K562 (cell line): Measurements from ENCODE around the gene DYNAP. TPM values are rescaled to one million over a fixed set of nuclear protein-coding genes. Genes with fewer than 3 reads are reported as not detected.

Experiments
- ADNP ChIP-seq: fragments of 200-800 bp; sonication (Bioruptor generic); IDR thresholded peaks from 2 replicates; pipeline ENCODE4 v1.6.1; 2016; ENCODE audit warnings: missing genetic modification characterization, missing compliant biosample characterization
- ATF7 ChIP-seq: fragments of 450-650 bp; IDR thresholded peaks from 2 replicates; pipeline ENCODE4 v1.7.1; 2014; ENCODE audit warnings: mild to moderate bottlenecking, moderate library complexity
- CBX3 ChIP-seq, 2 experiments: IDR thresholded peaks; 1 replicate in 1 of 2; 2 replicates in 1 of 2; pipeline ENCODE4 v1.6.1; 2012; ENCODE audit warnings: inconsistent platforms in 2 of 2, low read length in 2 of 2, borderline replicate concordance in 1 of 2, control low read depth in 1 of 2
- COPS2 ChIP-seq: fragments of 450-650 bp; conservative IDR thresholded peaks from 2 replicates; pipeline ENCODE4 v1.6.1; 2016; ENCODE audit warnings: mild to moderate bottlenecking, moderate library complexity
- CREB1 ChIP-seq, 2 experiments: sonication (generic) in 1 of 2; formaldehyde crosslinking in 1 of 2; IDR thresholded peaks; 2 replicates each; pipeline versions ENCODE4 v1.6.1 to v1.8.0; 2012 to 2022; ENCODE audit warnings: inconsistent platforms in 1 of 2, mild to moderate bottlenecking in 1 of 2, missing genetic modification reagents in 1 of 2, moderate library complexity in 1 of 2
- GABPA ChIP-seq: fragments of 200-800 bp; sonication (Bioruptor generic); conservative IDR thresholded peaks from 2 replicates; pipeline ENCODE4 v1.6.1; 2016; ENCODE audit warnings: low read depth, missing genetic modification characterization, missing compliant biosample characterization
- JUND ChIP-seq, 2 experiments: IDR thresholded peaks; 2 replicates in 1 of 2; 3 replicates in 1 of 2; pipeline ENCODE4 v1.6.1; 2011; ENCODE audit warnings: borderline replicate concordance in 2 of 2, low read depth in 2 of 2, low read length in 2 of 2, improper control_type of control experiment in 1 of 2, missing biosample characterization in 1 of 2, missing genetic modification characterization in 1 of 2, missing genetic modification reagents in 1 of 2
- PCBP1 ChIP-seq: fragments of 200-400 bp; formaldehyde crosslinking; IDR thresholded peaks from 2 replicates; pipeline ENCODE4 v1.6.1; 2018; ENCODE audit warnings: mild to moderate bottlenecking, low read depth, low read length; ENCODE audit not compliant: poor library complexity, severe bottlenecking
- PTRF ChIP-seq: fragments of 450-650 bp; IDR thresholded peaks from 2 replicates; pipeline ENCODE4 v1.6.1; 2016; ENCODE audit warnings: mild to moderate bottlenecking, missing genetic modification characterization, missing compliant biosample characterization
- RFX7 ChIP-seq: fragments of 250-450 bp; sonication (Bioruptor Pico); IDR thresholded peaks from 2 replicates; pipeline ENCODE4 v1.5.1; 2021; ENCODE audit warnings: mild to moderate bottlenecking
- TAL1 ChIP-seq: fragments of 450-650 bp; IDR thresholded peaks from 2 replicates; pipeline ENCODE4 v1.6.1; 2016; ENCODE audit warnings: mild to moderate bottlenecking
- ZNF384 ChIP-seq: IDR thresholded peaks from 2 replicates; pipeline ENCODE4 v1.6.1; 2012; ENCODE audit warnings: low read depth, low read length, improper control_type of control experiment
- ZNF717 ChIP-seq: fragments of 250-450 bp; sonication (Bioruptor Pico); IDR thresholded peaks from 2 replicates; pipeline ENCODE4 v1.5.0; 2021
- polyA plus RNA-seq, 8 experiments: library from polyadenylated mRNA; depleted of rRNA in 4 of 8; stranded (reverse) in 5 of 8; unstranded in 3 of 8; fragments of >200 nt; fragmentation: Nextera tagmentation in 2 of 8; fragmentation: Illumina TruSeq in 1 of 8; extraction: Ambion mirVana in 2 of 8; extraction: Trizol in 1 of 8; gene quantifications; 2 replicates each; pipeline versions ENCODE4 v1.2.1 to v1.2.3, GENCODE V29; 2011 to 2014; ENCODE audit warnings: inconsistent platforms in 1 of 8, missing spikeins in 1 of 8
- total RNA-seq, 7 experiments: library from RNA; depleted of rRNA in 6 of 7; stranded (reverse); fragments of >200 nt in 6 of 7; fragmentation: Illumina TruSeq in 2 of 7; extraction: Trizol in 2 of 7; gene quantifications; 2 replicates each; pipeline versions ENCODE4 v1.2.1 to v1.2.3, GENCODE V29; 2011 to 2021; ENCODE audit warnings: low replicate concordance in 1 of 7
- TF ChIP-seq, protein P1 (sequence below): fragments of 250-450 bp; sonication (Bioruptor Pico); IDR thresholded peaks from 2 replicates; pipeline ENCODE4 v1.4.0; 2020; ENCODE audit warnings: mild to moderate bottlenecking, moderate library complexity
- TF ChIP-seq, protein P2 (sequence below): fragments of 450-650 bp; IDR thresholded peaks from 2 replicates; pipeline ENCODE4 v1.6.1; 2016; ENCODE audit warnings: mild to moderate bottlenecking
- TF ChIP-seq, protein P3 (sequence below): sonication (generic); formaldehyde crosslinking; IDR thresholded peaks from 2 replicates; pipeline ENCODE4 v1.8.0; 2022; ENCODE audit warnings: mild to moderate bottlenecking, missing genetic modification reagents, borderline replicate concordance
- TF ChIP-seq, protein P4 (sequence below): fragments of 450-650 bp; IDR thresholded peaks from 2 replicates; pipeline ENCODE4 v1.6.1; 2016

The DYNAP gene
- total and polyA plus RNA-seq, 9 of the 15 experiments (the other 6 are each of a cell fraction or from before 2014, with no cell fraction given) = not detected

DNA sequence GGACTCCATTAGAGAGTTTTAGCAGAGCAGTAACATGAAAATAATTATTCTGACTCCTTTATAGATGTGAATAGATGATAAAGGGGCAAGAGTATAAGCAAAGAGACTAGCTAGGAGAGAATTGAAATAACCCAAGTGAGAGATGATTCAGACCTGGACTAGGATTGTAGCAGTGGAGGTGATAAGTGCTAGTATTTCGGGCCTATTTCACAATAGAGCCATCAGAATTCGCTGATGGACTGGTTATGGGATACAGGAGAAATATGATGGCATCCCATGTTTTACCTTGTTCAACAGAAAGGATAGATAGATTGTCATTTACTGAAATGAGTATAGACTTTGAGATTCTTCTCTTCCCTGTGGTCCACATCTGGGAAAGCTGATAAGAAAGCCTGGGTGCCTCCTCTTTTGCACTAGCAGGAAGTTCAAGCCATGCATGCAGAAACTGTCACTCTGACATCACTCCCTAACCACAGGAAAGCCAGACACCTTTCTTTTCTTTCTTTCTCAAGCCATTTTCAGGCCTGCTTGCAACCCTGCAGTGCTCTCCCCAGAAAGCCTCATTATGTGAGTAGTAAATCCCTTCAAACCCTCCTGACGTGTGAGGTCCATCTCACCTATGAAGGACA lies 25.3 kb downstream of the DYNAP start (continued):
- no peak for TF ChIP-seq PTRF (tag)
- TF ChIP-seq COPS2 = no peak
- TF ChIP-seq, protein P1, sequence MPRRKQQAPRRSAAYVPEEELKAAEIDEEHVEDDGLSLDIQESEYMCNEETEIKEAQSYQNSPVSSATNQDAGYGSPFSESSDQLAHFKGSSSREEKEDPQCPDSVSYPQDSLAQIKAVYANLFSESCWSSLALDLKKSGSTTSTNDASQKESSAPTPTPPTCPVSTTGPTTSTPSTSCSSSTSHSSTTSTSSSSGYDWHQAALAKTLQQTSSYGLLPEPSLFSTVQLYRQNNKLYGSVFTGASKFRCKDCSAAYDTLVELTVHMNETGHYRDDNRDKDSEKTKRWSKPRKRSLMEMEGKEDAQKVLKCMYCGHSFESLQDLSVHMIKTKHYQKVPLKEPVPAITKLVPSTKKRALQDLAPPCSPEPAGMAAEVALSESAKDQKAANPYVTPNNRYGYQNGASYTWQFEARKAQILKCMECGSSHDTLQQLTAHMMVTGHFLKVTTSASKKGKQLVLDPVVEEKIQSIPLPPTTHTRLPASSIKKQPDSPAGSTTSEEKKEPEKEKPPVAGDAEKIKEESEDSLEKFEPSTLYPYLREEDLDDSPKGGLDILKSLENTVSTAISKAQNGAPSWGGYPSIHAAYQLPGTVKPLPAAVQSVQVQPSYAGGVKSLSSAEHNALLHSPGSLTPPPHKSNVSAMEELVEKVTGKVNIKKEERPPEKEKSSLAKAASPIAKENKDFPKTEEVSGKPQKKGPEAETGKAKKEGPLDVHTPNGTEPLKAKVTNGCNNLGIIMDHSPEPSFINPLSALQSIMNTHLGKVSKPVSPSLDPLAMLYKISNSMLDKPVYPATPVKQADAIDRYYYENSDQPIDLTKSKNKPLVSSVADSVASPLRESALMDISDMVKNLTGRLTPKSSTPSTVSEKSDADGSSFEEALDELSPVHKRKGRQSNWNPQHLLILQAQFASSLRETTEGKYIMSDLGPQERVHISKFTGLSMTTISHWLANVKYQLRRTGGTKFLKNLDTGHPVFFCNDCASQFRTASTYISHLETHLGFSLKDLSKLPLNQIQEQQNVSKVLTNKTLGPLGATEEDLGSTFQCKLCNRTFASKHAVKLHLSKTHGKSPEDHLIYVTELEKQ (CRISPR knock-in tag) = no peak
- TF ChIP-seq, protein P2, sequence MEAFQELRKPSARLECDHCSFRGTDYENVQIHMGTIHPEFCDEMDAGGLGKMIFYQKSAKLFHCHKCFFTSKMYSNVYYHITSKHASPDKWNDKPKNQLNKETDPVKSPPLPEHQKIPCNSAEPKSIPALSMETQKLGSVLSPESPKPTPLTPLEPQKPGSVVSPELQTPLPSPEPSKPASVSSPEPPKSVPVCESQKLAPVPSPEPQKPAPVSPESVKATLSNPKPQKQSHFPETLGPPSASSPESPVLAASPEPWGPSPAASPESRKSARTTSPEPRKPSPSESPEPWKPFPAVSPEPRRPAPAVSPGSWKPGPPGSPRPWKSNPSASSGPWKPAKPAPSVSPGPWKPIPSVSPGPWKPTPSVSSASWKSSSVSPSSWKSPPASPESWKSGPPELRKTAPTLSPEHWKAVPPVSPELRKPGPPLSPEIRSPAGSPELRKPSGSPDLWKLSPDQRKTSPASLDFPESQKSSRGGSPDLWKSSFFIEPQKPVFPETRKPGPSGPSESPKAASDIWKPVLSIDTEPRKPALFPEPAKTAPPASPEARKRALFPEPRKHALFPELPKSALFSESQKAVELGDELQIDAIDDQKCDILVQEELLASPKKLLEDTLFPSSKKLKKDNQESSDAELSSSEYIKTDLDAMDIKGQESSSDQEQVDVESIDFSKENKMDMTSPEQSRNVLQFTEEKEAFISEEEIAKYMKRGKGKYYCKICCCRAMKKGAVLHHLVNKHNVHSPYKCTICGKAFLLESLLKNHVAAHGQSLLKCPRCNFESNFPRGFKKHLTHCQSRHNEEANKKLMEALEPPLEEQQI = no peak
- peak; percentile 29; the same call in 1 of the 2 replicates for TF ChIP-seq ATF7
- peak; percentile 17; the same call in 1 of the 2 replicates for TF ChIP-seq JUND (IDR thresholded peaks at IDR 0.05; ENCODE audit: borderline replicate concordance, low read depth, low read length)
- peak; percentile 53; the same call in 2 of the 3 replicates for TF ChIP-seq JUND (tag; IDR thresholded peaks at IDR 0.05; ENCODE audit: borderline replicate concordance, low read depth, low read length)
- TF ChIP-seq CBX3 (IDR thresholded peaks at IDR 0.05; ENCODE audit: borderline replicate concordance in 1 of 2, low read length in 2 of 2) = no peak
- no peak; the same call in 1 of the 2 replicates for TF ChIP-seq GABPA (tag)
- no peak for TF ChIP-seq ZNF717 (CRISPR knock-in tag)
- TF ChIP-seq ADNP (tag) = no peak
- TF ChIP-seq, protein P3, sequence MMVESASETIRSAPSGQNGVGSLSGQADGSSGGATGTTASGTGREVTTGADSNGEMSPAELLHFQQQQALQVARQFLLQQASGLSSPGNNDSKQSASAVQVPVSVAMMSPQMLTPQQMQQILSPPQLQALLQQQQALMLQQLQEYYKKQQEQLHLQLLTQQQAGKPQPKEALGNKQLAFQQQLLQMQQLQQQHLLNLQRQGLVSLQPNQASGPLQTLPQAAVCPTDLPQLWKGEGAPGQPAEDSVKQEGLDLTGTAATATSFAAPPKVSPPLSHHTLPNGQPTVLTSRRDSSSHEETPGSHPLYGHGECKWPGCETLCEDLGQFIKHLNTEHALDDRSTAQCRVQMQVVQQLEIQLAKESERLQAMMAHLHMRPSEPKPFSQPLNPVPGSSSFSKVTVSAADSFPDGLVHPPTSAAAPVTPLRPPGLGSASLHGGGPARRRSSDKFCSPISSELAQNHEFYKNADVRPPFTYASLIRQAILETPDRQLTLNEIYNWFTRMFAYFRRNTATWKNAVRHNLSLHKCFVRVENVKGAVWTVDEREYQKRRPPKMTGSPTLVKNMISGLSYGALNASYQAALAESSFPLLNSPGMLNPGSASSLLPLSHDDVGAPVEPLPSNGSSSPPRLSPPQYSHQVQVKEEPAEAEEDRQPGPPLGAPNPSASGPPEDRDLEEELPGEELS (CRISPR knock-in tag) = no peak
- TF ChIP-seq, protein P4, sequence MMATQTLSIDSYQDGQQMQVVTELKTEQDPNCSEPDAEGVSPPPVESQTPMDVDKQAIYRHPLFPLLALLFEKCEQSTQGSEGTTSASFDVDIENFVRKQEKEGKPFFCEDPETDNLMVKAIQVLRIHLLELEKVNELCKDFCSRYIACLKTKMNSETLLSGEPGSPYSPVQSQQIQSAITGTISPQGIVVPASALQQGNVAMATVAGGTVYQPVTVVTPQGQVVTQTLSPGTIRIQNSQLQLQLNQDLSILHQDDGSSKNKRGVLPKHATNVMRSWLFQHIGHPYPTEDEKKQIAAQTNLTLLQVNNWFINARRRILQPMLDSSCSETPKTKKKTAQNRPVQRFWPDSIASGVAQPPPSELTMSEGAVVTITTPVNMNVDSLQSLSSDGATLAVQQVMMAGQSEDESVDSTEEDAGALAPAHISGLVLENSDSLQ = peak; percentile 27; the same call in 1 of the 2 replicates
- no peak for TF ChIP-seq CREB1 (IDR thresholded peaks at IDR 0.05)
- 0 out of 2 replicates have a peak, but pooled peaks have one; percentile 41 for TF ChIP-seq CREB1 (CRISPR knock-in tag; IDR thresholded peaks at IDR 0.05)
- TF ChIP-seq TAL1 = peak; percentile 19; the same call in 1 of the 2 replicates
- TF ChIP-seq PCBP1 = no peak
- no peak for TF ChIP-seq ZNF384
- TF ChIP-seq RFX7 (CRISPR knock-in tag) = no peak
